Ishikawa (cell line): Measurements from ENCODE around the gene IGFBP2.
A peak's percentile ranks its signal among the peaks of the same experiment; 100 is the strongest.

Experiments used
- CEBPB ChIP-seq: IDR thresholded peaks from 2 replicates; pipeline ENCODE4 v1.6.1; 2012
- CREB1 ChIP-seq: IDR thresholded peaks from 2 replicates; pipeline ENCODE4 v1.6.1; 2012; ENCODE audit warnings: low read depth
- EGR1 ChIP-seq: IDR thresholded peaks from 2 replicates; pipeline ENCODE4 v1.6.1; 2012
- EP300 ChIP-seq: IDR thresholded peaks from 2 replicates; pipeline ENCODE4 v1.6.1; 2012; ENCODE audit warnings: borderline replicate concordance
- FOXM1 ChIP-seq: IDR thresholded peaks from 2 replicates; pipeline ENCODE4 v1.6.1; 2012; ENCODE audit warnings: low read depth, borderline replicate concordance
- NFIC ChIP-seq: IDR thresholded peaks from 2 replicates; pipeline ENCODE4 v1.6.1; 2012
- RAD21 ChIP-seq: IDR thresholded peaks from 2 replicates; pipeline ENCODE4 v1.6.1; 2012; ENCODE audit warnings: low read depth
- TAF1 ChIP-seq: IDR thresholded peaks from 2 replicates; pipeline ENCODE4 v1.6.1; 2012; ENCODE audit warnings: low read depth, mild to moderate bottlenecking
- TCF12 ChIP-seq: IDR thresholded peaks from 2 replicates; pipeline ENCODE4 v1.6.1; 2012; ENCODE audit warnings: low read depth
- TEAD4 ChIP-seq: IDR thresholded peaks from 2 replicates; pipeline ENCODE4 v1.6.1; 2012
- YY1 ChIP-seq: IDR thresholded peaks from 2 replicates; pipeline ENCODE4 v1.6.1; 2012; ENCODE audit warnings: low read depth
- ZBTB7A ChIP-seq: IDR thresholded peaks from 2 replicates; pipeline ENCODE4 v1.6.1; 2012; ENCODE audit warnings: low read depth
- TF ChIP-seq, protein P1 (sequence below): IDR thresholded peaks from 2 replicates; pipeline ENCODE4 v1.6.1; 2012
- TF ChIP-seq, protein P2 (sequence below): IDR thresholded peaks from 2 replicates; pipeline ENCODE4 v1.6.1; 2012; ENCODE audit warnings: low read depth, mild to moderate bottlenecking
- TF ChIP-seq, protein P3 (sequence below): IDR thresholded peaks from 2 replicates; pipeline ENCODE4 v1.6.1; 2012

Gene IGFBP2

DNA sequence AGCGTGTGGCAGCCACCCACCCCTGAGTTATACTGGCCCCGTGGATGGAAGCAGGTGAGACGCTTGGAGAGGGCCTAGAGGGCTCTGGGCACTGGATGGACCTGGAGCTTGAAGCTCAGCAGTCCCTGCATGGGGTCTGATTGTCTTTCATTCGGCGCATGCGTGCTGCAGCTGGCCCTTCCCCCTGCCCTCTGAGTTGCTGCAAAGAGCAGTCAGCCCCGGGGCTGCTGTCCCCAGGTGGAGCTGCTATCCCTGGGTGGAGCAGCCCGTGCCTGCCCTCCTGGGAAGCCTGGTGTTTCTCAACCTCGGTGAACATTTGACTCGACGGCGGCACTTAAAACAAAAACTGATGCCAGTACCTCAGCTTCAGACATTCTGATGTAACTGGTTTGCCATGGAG, 32.5 kb downstream of the IGFBP2 start:
- TF ChIP-seq, protein P1, sequence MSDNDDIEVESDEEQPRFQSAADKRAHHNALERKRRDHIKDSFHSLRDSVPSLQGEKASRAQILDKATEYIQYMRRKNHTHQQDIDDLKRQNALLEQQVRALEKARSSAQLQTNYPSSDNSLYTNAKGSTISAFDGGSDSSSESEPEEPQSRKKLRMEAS = no peak
- TF ChIP-seq CEBPB = no peak
- no peak for TF ChIP-seq CREB1
- no peak; the same call in 1 of the 2 replicates for TF ChIP-seq TAF1
- no peak for TF ChIP-seq EP300
- no peak for TF ChIP-seq NFIC
- TF ChIP-seq TEAD4 = no peak
- no peak for TF ChIP-seq FOXM1
- no peak for TF ChIP-seq EGR1
- TF ChIP-seq ZBTB7A = no peak
- TF ChIP-seq, protein P2, sequence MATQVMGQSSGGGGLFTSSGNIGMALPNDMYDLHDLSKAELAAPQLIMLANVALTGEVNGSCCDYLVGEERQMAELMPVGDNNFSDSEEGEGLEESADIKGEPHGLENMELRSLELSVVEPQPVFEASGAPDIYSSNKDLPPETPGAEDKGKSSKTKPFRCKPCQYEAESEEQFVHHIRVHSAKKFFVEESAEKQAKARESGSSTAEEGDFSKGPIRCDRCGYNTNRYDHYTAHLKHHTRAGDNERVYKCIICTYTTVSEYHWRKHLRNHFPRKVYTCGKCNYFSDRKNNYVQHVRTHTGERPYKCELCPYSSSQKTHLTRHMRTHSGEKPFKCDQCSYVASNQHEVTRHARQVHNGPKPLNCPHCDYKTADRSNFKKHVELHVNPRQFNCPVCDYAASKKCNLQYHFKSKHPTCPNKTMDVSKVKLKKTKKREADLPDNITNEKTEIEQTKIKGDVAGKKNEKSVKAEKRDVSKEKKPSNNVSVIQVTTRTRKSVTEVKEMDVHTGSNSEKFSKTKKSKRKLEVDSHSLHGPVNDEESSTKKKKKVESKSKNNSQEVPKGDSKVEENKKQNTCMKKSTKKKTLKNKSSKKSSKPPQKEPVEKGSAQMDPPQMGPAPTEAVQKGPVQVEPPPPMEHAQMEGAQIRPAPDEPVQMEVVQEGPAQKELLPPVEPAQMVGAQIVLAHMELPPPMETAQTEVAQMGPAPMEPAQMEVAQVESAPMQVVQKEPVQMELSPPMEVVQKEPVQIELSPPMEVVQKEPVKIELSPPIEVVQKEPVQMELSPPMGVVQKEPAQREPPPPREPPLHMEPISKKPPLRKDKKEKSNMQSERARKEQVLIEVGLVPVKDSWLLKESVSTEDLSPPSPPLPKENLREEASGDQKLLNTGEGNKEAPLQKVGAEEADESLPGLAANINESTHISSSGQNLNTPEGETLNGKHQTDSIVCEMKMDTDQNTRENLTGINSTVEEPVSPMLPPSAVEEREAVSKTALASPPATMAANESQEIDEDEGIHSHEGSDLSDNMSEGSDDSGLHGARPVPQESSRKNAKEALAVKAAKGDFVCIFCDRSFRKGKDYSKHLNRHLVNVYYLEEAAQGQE = no peak
- TF ChIP-seq RAD21 = no peak
- no peak for TF ChIP-seq YY1
- no peak for TF ChIP-seq TCF12
- TF ChIP-seq, protein P3, sequence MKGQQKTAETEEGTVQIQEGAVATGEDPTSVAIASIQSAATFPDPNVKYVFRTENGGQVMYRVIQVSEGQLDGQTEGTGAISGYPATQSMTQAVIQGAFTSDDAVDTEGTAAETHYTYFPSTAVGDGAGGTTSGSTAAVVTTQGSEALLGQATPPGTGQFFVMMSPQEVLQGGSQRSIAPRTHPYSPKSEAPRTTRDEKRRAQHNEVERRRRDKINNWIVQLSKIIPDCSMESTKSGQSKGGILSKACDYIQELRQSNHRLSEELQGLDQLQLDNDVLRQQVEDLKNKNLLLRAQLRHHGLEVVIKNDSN = no peak

DNA sequence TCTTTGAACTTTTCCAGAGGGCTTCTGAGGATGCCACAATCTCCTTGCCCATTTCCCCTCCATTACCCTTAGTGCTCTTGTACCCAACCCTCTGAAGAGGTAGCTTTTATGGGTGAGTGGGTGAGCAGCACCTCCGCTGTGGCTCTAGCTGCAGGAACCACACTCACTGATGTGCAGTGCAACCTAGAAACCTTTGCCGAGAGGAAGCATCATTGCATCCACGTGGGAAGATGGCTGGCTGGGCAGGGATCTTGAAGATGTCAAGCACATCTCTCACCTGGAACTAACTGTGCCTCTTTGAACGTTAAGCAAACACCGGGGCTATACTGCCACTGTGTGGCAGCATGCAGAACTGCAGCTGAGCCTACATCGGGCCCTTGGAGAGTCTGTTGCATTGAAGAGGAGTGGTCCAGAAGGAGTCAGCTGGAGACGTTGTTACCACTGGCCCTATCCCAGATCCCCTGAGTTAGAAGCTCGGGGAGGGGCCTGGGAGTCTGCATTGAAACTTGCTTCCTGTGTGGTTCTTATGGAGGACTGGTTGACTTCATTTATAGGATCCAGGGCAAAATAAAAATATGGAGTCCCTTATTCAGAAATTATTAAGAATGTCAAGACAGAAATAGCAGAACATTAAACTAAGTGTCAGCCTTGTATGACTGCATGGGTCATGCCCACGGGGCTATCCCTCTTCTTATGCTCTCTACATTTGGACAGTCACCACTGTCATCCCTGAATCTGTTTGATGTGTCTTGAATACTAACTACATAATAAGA, 33.4 kb downstream of the IGFBP2 start:
- TF ChIP-seq YY1 (peak; percentile 24; the same call in 1 of the 2 replicates), FOXM1 (no peak), RAD21 (peak; percentile 99)
- TF ChIP-seq, protein P1 = no peak; the same call in 1 of the 2 replicates
- TF ChIP-seq, protein P3 = no peak
- TF ChIP-seq, protein P2 = no peak

DNA sequence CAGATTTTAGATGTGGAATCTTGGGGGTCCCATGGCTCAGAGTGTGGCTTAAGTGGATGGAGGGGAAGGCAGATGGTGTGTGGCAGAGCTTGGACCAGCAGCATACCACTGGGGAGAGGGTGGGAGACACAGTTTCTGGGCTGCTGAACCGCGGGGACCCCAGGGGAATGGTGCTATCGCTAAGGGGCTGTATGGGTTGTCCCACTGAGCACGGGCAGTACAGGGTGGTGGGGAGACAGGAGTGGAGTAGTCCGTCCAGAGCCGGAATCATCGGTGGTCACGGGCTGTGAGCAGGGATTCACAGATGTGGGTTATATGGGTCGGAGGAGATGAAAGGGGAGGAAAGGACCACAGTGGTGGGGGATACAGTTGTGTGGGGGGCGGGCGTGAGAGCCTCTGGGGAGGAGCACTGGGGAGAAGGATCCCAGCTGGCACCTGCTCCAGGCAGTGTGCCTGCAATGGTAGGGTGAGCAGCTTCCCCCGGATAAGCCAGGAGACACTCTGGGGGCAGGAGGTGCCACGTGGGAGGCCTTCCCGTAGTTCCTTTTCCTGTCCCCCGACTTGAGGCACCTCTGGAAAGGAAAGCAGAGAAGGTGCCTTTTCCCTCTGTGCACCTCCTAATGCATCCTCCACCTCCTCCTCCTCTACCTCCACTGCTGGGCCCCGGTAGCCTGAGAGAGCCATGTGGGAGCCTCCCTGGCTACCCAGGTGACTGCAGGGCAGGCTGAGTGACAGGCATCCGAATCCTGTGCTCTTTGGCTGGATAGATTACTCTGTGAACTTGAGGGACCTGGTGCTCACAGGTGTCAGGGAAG, 37.3 kb downstream of the IGFBP2 start:
- no peak for TF ChIP-seq ZBTB7A
- TF ChIP-seq, protein P3 = no peak
- no peak for TF ChIP-seq CREB1
- TF ChIP-seq, protein P1 = no peak
- no peak for TF ChIP-seq TEAD4
- TF ChIP-seq RAD21 = no peak
- TF ChIP-seq EGR1 = no peak
- no peak for TF ChIP-seq FOXM1
- no peak for TF ChIP-seq CEBPB
- no peak for TF ChIP-seq YY1
- no peak for TF ChIP-seq TCF12
- no peak for TF ChIP-seq TAF1
- TF ChIP-seq, protein P2 = no peak
- TF ChIP-seq EP300 = no peak
- TF ChIP-seq NFIC = no peak
